GM12875 (cell line): ENCODE results near the gene PLXNA2.

Source experiments
- H3K4me3 ChIP-seq: one replicate; pipeline ENCODE4 v1.5.1; 2011; ENCODE audit warnings: low read depth, low read length, control low read depth
- TF ChIP-seq, protein P1 (sequence below): IDR thresholded peaks from 2 replicates; pipeline ENCODE4 v1.5.1; 2011; ENCODE audit warnings: low read depth, mild to moderate bottlenecking, control low read depth, inconsistent platforms, low read length, moderate library complexity, borderline replicate concordance; ENCODE audit not compliant: insufficient read depth

The PLXNA2 gene

DNA sequence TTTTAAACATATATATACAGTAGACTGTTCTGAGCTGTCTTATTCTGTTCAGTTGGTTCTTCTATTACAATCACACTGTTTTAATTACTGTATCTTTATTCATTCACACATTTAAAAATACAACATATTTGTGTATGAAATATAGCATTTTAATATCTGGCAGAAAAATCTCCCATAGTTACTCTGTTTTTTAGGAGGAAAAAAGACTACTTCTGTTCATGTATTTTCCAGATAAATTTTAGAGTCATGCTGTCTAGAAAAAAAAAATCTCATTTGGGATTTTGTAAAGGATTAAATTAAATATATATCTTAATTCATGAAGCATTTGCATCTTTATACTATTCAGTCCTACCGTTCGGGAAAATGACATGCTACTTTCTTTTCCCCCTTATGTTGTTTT lies 231.5 kb downstream of the PLXNA2 start:
- H3K4me3 ChIP-seq: no peak overlapping the region
- TF ChIP-seq, protein P1, sequence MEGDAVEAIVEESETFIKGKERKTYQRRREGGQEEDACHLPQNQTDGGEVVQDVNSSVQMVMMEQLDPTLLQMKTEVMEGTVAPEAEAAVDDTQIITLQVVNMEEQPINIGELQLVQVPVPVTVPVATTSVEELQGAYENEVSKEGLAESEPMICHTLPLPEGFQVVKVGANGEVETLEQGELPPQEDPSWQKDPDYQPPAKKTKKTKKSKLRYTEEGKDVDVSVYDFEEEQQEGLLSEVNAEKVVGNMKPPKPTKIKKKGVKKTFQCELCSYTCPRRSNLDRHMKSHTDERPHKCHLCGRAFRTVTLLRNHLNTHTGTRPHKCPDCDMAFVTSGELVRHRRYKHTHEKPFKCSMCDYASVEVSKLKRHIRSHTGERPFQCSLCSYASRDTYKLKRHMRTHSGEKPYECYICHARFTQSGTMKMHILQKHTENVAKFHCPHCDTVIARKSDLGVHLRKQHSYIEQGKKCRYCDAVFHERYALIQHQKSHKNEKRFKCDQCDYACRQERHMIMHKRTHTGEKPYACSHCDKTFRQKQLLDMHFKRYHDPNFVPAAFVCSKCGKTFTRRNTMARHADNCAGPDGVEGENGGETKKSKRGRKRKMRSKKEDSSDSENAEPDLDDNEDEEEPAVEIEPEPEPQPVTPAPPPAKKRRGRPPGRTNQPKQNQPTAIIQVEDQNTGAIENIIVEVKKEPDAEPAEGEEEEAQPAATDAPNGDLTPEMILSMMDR: no peak

DNA sequence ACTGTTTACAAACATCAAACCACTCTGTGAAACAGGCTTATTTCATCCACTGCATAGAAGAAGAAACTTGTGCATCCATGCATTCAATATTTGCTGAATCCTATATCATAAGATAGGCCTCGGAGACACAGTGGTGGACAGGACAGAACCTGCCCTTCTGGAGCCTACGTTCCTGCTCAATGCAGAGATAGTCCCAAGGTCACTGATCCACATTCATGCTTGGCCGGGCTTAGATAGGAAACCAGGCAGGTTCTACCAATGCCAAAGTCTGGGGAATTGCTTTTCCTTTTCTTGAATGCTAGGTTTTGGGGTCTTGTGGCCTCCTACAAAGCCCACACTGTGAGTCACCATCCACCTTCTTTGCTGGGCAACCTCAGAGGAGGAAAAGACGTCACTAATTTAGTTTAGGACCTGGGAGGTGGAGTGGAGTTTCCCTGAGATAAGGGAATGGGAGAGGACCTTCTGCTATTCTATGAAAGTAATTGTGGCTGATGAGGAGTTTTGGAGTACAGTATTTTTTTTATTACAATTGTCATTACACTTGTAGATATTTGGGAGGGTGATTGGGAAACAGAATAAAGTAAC lies 233.6 kb downstream of the PLXNA2 start:
- TF ChIP-seq, protein P1: no peak
- no peak overlapping the region for H3K4me3 ChIP-seq

DNA sequence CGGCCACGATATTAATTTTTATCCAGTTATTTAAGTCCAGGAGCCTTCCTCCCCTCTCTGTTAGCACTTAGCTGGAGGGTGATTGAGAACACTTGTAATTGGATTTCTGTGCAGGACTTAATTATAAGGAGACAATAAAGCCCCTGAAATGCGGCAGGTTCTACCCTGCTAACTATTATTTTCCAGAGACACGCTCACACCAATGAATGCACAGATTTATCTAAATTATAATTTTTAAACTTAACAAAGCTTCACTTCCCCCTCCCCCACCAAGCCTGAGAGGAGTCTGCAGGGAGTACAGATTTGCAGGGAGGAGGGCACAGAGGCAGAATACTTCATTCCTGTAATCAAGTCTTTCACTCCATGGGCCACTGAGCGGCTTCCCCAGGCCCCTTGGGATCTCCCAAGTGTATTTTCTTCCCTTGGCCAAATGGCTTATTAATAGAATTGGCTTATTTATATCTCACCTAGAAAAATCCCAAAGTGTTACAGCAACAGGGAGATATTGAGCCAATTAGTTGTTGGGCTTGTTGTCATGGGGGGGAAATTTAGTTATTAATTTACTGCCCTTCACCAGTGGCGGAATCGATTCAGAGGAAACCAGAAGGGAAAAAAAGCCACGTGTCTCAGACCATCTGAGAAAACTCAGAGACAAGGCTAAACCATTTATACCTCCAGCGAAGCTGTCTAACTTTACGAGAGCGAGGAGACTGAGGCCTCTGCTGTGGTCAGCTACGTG lies 234.3 kb downstream of the PLXNA2 start:
- TF ChIP-seq, protein P1: no peak
- no peak overlapping the region for H3K4me3 ChIP-seq

DNA sequence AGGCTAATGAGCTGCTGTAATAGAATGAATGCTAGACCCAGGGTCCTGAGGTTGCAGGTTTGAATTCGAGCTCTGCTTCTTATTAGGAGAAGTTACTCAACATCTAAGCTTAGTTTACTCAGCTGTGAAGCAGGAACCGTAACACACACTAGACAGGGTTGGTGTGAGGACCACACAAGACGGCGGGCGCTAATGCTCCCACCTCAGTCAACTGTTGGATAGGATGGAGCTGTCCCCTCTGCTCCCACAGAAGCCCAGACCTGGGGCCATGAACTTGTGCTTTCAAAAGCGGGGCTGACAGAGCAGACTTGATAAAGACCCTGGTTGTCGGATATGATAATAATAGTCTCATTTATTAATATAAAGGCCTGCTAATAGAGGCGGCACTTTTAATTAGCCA lies 234.9 kb downstream of the PLXNA2 start:
- no peak overlapping the region for H3K4me3 ChIP-seq
- TF ChIP-seq, protein P1: no peak

DNA sequence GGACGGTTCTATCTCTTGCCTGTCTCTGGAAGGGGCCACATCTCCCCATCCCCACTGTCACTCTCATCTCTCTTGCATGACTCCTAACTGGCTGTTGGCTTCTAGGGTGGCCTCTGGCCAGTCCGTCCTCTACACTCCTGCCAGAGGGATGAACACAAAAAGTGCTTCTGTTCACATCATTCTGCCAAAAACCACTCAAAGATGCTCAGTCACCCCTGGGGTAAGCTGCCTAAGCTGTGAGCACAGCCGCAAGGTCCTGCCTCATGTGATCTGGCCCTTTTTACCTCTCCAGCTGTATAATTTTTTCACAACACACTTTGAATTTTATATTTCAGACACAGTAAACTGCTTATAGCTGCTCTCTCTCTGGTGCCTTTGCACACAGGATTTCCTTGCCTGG lies 235.7 kb downstream of the PLXNA2 start:
- H3K4me3 ChIP-seq: no peak overlapping the region
- TF ChIP-seq, protein P1: no peak

DNA sequence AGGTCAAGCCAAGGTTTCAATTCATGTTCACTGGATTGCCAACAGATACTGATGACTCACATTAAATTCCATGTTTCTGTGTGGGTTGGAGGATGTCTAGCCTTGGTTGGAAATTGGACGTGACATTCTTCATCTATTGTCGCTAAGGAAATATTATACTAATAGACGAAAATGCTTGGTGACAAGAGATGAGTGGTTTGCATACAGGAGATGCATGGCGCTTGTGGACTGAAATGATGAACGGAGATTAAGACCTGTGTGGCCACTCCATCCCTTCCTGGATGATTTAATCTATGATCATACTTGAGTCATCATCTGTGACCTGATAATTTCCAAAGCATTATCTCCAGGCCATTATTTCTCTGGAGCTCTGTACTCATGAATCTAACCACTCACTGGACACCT lies 236.2 kb downstream of the PLXNA2 start:
- TF ChIP-seq, protein P1: no peak

More for the DNA sequence above, 236.2 kb downstream of the PLXNA2 start:
- no peak overlapping the region for H3K4me3 ChIP-seq
